ENCODE measurements around the gene IRF9. TPM values are rescaled to one million over a fixed set of nuclear protein-coding genes. Genes with fewer than 3 reads are reported as not detected.

IRF9 gene
- total RNA-seq, 1 donor from 2014 or later: 264 TPM

DNA sequence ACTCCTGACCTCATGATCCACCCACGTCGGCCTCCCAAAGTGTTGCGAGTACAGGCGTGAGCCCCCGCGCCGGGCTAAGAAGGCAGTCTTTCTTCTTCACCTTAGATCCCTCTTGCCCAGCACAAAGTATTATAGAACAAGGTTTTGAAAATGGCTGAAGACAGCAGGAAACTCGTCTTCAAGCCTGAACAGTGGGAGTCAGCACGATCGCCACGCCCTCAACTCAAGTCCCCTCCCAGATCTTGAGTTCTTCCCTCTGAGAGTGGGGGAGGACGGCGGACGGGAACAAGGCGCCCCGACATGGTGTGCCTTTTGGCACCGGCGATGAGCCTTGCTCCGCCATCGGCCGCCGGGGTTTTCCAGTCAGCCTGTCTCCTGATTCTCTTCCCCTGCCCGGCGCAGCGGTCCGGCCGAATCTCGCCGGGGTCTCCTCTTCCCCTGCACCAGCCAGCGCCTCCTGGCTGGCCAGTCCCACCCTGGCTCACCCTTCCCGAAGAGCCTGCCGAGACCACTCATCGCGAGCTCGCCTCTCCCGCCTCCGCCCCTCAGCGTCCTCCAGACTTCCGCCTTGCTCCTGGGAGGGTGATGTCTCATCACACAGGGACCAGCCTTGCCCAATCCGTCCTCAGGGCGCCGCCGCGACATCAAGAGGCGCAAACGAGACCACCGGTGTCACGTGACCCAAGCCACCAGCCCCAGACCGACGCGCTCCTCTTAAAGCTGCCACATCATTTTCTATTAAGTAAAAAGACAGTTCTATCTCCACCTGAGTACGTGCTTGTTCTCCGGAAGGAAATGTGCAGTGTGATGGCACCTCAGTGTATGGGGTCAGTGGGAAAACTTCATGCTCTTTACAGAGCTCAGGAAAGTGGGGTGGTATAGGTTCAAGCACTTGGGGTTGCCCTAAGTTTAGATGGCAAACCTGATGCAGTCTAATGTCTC, 52.1 kb downstream of the IRF9 start, which contains the start of gene CHMP4A:
TSS of gene CHMP4A (minus strand) at position 565 of the 942 bp plus-strand sequence. CDS start at position 516, 49 bp downstream.
- intact Hi-C loops (cut with micrococcal nuclease): loop anchor here (1.0 kb wide), 7 partner anchors 18 to 229 kb away; partner anchors contain the start of genes DCAF11, IPO4, IRF9 and LTB4R

DNA sequence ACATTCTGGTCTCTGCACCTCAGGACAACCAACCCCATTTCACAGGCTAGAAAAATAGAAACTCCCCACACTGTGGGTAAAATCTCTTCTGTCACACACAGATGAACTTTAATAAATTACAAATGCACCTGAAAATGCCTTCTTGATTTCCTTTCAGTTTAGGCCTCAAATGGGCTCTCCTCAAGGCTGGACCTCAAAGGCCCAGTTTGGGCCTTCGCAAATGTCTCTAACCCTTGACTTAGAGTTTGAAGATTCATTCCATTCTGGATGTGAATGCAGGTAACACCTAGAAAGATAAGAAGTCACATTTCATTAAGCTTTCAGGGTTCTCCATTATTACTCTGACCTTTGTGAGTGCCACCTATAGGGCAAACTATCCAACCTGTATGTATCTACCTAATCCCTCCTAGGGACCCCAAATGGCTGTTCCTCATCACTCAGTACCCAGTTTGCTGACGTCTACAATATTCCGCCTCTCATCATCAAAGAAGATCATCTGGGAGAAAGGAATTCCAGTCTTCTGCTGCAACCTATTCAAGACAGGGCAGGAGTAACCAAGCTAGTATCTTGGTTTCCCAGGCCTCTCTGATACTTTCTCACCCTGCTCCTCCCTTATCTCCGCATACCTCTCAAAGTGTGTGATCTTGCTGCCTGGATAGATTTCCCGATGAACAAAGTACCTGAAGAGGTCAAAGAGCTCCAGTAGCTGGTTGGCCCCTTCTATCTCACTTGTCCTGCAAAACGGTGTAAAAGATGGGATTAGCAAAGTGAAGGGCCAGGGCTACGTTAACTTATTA, 53.0 kb downstream of the IRF9 start:
- intact Hi-C loops (cut with micrococcal nuclease): loop anchor here (1.0 kb wide), 7 partner anchors 19 to 228 kb away; partner anchors contain the start of genes DCAF11, IPO4, IRF9 and LTB4R

DNA sequence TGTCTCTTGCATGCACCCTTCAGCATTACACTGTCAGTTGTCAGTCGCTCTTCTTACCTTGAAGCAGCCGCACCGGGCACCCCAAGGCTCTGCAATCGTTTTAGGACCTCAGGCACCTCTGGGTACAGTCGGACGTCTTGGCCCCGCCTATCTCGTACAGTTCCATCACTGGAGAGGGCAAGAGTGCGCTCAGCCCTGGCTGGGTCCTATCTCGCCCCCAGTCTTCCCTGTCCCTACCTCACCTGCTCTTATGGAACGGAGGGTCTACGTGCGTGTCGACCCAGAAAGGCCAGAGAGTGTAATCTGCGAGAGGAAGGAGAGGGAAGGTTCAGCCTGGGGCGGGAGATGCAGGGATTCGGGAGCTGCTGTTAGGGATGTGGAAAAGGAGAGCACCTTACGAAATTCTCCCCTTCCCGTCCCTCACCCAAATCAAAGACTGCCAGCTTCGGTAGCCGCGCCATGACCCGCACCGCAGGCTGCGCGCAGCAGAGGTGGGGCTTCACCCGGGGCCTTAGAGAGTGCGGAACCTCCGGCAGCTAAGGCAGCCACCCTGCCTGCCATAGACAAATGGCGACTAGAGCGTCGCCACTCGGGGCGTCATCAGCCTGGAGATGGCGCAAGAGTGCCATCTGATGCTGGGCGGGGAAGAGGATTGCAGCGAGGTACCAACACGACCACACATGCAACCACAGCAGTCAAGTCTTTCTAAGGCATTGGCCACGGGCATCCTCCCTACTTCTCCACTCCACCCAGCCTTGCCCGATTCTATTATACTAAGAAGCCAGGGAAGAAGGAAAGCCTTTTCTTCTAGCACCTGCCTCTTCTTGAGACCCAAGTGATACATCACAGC, 54.7 kb downstream of the IRF9 start, which contains the start of gene MDP1:
TSS of gene MDP1 (minus strand) at position 572 of the 850 bp plus-strand sequence. CDS start at position 461, 111 bp downstream.
- intact Hi-C loops (cut with micrococcal nuclease): loop anchor here (1.0 kb wide), 5 partner anchors 17 to 118 kb away; partner anchors contain the start of genes DHRS1, GMPR2, NEDD8 and NOP9

Other genes with a start within 250 kb of the IRF9 start
- 23.6 and 23.9 TPM in 2 replicates for gene DHRS4, start 207.5 kb upstream of the IRF9 start, total RNA-seq
- gene DHRS4L2, start 172.3 kb upstream of the IRF9 start, total RNA-seq: 26.9 and 27.5 TPM in 2 replicates
- 0.73 and 0.82 TPM in 2 replicates for gene CARMIL3, start 109.3 kb upstream of the IRF9 start, total RNA-seq
- not detected in 2 replicates for gene CPNE6, start 89.7 kb upstream of the IRF9 start, total RNA-seq
- 55.4 and 60.4 TPM in 2 replicates for gene PCK2, start 67.0 kb upstream of the IRF9 start, total RNA-seq
- 81.8 and 84.9 TPM in 2 replicates for gene DCAF11, start 46.5 kb upstream of the IRF9 start, total RNA-seq
- gene NRL, start 46.3 kb upstream of the IRF9 start, total RNA-seq: 2.4 and 2.9 TPM in 2 replicates
- 0.57 and 1.1 TPM in 2 replicates for gene FITM1, start 30.6 kb upstream of the IRF9 start, total RNA-seq
- gene PSME1, start 25.1 kb upstream of the IRF9 start, total RNA-seq: 517 and 520 TPM in 2 replicates
- gene EMC9, start 19.7 kb upstream of the IRF9 start, total RNA-seq: 22.1 and 23.3 TPM in 2 replicates
- gene PSME2, start 14.7 kb upstream of the IRF9 start, total RNA-seq: 725 and 729 TPM in 2 replicates
- gene RNF31, start 13.8 kb upstream of the IRF9 start, total RNA-seq: 128 and 138 TPM in 2 replicates
- 66.0 and 68.7 TPM in 2 replicates for gene REC8, start 10.8 kb downstream of the IRF9 start, total RNA-seq
- gene IPO4, start 27.6 kb downstream of the IRF9 start, total RNA-seq: 50.2 and 55.0 TPM in 2 replicates
- 41.2 and 42.6 TPM in 2 replicates for gene TM9SF1, start 34.2 kb downstream of the IRF9 start, total RNA-seq
- 0.34 and 0.39 TPM in 2 replicates for gene TSSK4, start 44.4 kb downstream of the IRF9 start, total RNA-seq
- 85.8 and 90.3 TPM in 2 replicates for gene CHMP4A, start 52.2 kb downstream of the IRF9 start, total RNA-seq
- gene MDP1, start 54.8 kb downstream of the IRF9 start, total RNA-seq: 11.1 and 13.8 TPM in 2 replicates
- 191 and 199 TPM in 2 replicates for gene NEDD8, start 71.1 kb downstream of the IRF9 start, total RNA-seq
- gene GMPR2, start 71.7 kb downstream of the IRF9 start, total RNA-seq: 59.8 and 60.9 TPM in 2 replicates
- gene TINF2, start 81.4 kb downstream of the IRF9 start, total RNA-seq: 129 and 136 TPM in 2 replicates
- 4.1 and 5.6 TPM in 2 replicates for gene TGM1, start 101.9 kb downstream of the IRF9 start, total RNA-seq
- 45.9 and 54.4 TPM in 2 replicates for gene RABGGTA, start 110.3 kb downstream of the IRF9 start, total RNA-seq
- gene DHRS1, start 138.5 kb downstream of the IRF9 start, total RNA-seq: 20.7 and 29.6 TPM in 2 replicates
- gene NOP9, start 138.6 kb downstream of the IRF9 start, total RNA-seq: 41.3 and 41.6 TPM in 2 replicates
- 28.6 and 29.5 TPM in 2 replicates for gene CIDEB, start 146.7 kb downstream of the IRF9 start, total RNA-seq
- 16.6 and 17.5 TPM in 2 replicates for gene LTB4R2, start 148.9 kb downstream of the IRF9 start, total RNA-seq
- 19.2 and 23.4 TPM in 2 replicates for gene LTB4R, start 150.2 kb downstream of the IRF9 start, total RNA-seq
- 3.5 and 5.8 TPM in 2 replicates for gene ADCY4, start 173.8 kb downstream of the IRF9 start, total RNA-seq
- gene RIPK3, start 178.7 kb downstream of the IRF9 start, total RNA-seq: 29.7 and 34.6 TPM in 2 replicates
- gene NFATC4, start 206.9 kb downstream of the IRF9 start, total RNA-seq: 0.09 TPM in 1 of 2 replicates, not detected in the other
- 0.14 TPM in 2 replicates for gene NYNRIN, start 237.7 kb downstream of the IRF9 start, total RNA-seq